Epithelial cell of prostate (primary cell): Measurements from ENCODE around the gene PRKCB.
"Not testable (repeated sequence)": the region's sequence is repeated elsewhere in the genome, so short reads cannot be mapped to it uniquely, and the experiment has no call there.

Experiments used
- DNase-seq: peaks from one replicate; pipeline ENCODE4 v3.0.0-alpha.2; 2011; ENCODE audit warnings: low read depth, low spot score
- H3K27ac ChIP-seq: fragments of 450-650 bp; 2 replicates; pipeline ENCODE4 v1.5.1; 2017; ENCODE audit warnings: mild to moderate bottlenecking

Gene PRKCB

DNA sequence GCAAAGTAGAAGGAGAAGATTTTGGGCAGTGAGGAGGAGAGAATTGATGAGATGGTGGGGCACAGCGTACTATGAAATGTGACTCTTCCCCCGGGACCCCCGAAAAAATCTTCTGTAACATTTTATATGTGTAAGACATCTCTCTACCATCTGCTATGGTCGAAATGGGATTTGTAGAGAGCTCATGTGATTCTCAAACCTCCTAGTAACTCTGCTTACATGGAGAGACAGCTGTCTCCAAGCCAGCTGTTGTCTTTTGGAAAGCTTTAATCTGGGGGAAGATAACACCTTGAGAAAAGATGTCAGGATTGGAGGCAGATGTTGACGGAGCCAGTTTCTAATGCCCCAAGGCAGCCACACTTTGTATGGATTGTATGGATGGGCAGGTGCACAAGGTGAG lies 94.1 kb downstream of the PRKCB start:
- H3K27ac ChIP-seq: no peak overlapping the region
- no peak for DNase-seq

- no peak for DNase-seq
Measured at GRCh38 chr16:23930791-23931190, 95.0 kb downstream of the PRKCB start.

GRCh38 chr16:23931199-23931598 lies 95.4 kb downstream of the PRKCB start:
- no peak for DNase-seq
- no peak overlapping the region for H3K27ac ChIP-seq

More at GRCh38 chr16:23930791-23931190, 95.0 kb downstream of the PRKCB start:
- H3K27ac ChIP-seq: no peak overlapping the region

- not testable (repeated sequence) for DNase-seq, H3K27ac ChIP-seq
Measured at GRCh38 chr16:23933650-23934049, 97.9 kb downstream of the PRKCB start.

- no peak for DNase-seq
- no peak overlapping the region for H3K27ac ChIP-seq
Measured at GRCh38 chr16:23934610-23935236, 98.9 kb downstream of the PRKCB start.

- DNase-seq: no peak
- no peak overlapping the region for H3K27ac ChIP-seq
Measured at GRCh38 chr16:23940111-23940510, 104.3 kb downstream of the PRKCB start.

DNA sequence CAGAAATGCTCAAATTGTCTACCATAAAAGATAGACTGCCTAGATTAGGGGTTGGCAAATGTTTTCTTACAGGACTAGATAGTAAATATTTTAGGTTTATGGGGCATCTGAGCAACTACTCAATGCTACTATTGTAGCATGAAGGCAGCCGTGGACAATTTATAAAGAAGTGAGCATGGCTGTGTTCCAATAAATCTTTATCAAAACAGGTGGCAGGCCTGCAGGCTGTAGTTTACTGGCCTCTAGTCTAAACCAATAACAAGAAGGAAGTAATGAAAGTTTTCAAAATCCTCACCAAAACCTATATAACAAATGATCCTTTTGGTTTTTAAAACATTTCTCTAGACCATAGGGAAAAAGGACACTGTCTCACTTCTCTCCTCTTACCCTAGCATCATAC lies 105.2 kb downstream of the PRKCB start:
- no peak for DNase-seq
- H3K27ac ChIP-seq: no peak overlapping the region

GRCh38 chr16:23941963-23942564 lies 106.3 kb downstream of the PRKCB start:
- no peak for DNase-seq
- no peak overlapping the region for H3K27ac ChIP-seq

DNA sequence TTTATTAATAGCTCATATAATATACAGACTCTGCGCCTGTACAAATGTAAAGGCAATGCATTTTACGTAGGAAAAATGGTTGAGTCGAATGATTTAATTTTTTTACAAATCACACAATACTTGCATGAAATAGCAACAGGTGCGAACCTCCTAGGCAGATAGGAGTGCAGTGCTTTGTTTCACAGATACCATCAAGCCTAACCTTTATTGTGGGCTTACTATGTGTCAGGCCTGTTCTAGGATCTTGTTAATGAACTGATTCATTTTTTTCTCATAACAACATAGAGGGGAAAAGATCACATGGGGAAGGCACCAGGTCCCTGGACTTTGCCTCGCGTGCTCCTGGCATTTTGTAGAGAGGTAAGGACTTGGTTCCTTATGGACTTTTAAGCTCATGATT lies 107.8 kb downstream of the PRKCB start:
- no peak for DNase-seq
- no peak overlapping the region for H3K27ac ChIP-seq

- no peak overlapping the region for H3K27ac ChIP-seq
- DNase-seq: no peak
Measured at GRCh38 chr16:23944381-23944780, 108.6 kb downstream of the PRKCB start.

DNA sequence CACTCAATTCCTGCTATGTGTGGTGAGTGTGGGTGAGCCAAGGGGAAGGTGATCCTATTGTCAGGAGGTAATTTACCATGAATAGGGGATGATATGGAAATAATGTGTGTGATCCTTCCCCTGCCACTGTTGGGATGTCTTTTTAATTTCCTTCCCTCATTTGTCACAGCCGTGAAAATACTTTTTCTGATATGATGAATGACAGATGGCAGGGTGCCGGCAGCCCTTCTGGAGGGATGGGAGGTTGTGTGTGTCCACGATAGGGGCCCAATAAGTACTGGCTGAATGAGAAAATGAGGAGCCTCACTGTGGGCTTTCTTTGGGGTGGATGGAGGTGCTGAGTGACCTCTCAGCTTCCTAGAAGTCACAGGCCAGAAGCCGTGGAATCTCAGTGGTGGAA lies 109.5 kb downstream of the PRKCB start:
- no peak for DNase-seq
- no peak overlapping the region for H3K27ac ChIP-seq

DNA sequence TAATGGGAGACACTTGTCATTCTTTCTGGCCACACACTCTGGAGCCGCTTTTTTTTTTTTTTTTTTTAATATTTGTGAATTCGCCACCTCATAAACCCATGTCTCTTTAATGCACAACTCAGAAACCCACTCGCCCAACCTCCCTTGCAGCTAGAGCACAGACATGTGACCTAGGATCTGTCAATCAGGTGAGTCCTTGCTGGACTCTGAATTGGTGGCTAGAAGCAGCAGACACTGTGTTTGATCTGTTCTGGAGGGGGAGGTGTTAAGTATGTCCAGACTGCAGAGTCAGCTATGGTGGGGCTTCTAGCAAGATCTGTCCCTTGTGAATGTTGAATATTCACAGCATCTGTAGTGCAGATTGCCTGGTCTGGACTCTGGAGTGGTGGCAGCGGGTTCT lies 112.1 kb downstream of the PRKCB start:
- H3K27ac ChIP-seq: no peak overlapping the region
- DNase-seq: no peak

GRCh38 chr16:23948949-23949411 lies 113.2 kb downstream of the PRKCB start:
- H3K27ac ChIP-seq: no peak overlapping the region
- DNase-seq: no peak

DNA sequence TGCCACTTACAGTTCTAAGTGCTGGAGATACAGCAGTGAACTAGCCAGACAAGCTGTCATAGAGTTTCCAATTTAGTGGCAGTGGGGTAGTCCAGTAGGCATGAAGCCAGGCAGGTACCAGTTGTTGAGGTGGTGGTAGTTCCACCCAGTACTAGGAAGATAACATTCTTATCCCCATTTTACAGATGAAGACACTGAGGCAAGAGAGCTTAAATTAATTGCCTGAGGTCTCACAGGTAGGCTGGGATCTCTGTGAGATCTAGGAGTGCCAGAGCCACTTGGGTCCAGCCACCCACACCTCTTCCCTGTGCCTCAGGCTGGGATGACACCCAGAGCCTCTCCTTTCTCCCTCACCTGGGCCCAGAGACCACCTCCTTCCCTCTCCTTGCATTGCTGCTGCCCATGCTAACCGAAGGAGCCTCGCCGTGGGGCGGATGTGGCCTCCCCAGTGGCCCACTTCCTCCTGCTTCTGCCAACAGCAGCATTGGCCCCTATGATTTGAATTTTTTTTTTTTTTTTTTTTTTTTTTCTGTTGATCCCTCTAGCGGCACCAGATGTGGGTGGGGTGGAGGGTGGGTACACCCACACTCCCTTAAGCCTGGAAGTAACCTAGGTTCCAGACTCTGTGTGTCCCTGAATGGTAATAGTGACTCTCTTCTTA lies 114.0 kb downstream of the PRKCB start:
- no peak for DNase-seq
- no peak overlapping the region for H3K27ac ChIP-seq

GRCh38 chr16:23950291-23950894 lies 114.6 kb downstream of the PRKCB start:
- H3K27ac ChIP-seq: no peak overlapping the region
- no peak for DNase-seq

GRCh38 chr16:23950898-23951297 lies 115.1 kb downstream of the PRKCB start:
- H3K27ac ChIP-seq: no peak overlapping the region
- no peak for DNase-seq

DNA sequence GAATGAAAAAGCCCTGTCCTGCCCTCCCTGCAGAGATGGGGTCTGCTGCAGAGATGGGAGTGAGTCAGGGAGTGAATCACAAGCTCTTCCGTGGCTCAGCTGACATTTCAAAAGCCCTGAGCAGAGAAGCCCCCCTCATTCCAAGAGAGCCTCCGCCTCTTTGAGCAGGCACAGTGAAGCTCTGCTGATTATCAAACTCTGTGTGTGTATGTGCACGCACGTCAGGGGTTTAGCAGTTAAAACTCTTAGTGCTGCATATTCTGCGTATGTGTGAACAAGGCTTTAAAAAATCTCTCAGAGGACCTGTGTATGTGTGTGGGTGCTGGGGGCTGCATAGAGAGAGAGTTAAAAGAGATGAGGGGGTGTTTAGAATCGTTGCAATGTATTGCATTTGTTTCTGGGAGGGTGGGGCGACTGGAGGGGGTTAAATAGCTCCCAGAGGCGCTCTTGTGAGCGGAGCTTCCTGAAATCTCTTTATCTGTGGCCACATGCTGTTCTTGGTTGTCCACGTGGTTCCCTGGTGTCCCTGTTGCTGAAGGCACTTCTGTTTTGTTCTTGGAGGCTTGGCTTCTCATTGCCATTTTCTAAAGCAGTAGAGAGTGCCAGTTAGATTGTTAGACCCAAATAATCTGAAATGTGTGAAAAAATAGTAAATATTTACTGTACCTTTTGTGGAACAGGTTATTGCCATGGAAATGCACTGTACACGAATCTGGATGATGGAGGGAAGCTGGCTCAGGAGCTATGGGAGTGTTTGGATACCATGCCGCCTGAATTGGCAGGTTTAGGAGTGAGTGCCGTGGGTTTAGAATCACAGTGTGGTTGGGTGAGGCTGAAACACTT lies 116.6 kb downstream of the PRKCB start:
- no peak overlapping the region for H3K27ac ChIP-seq
- no peak for DNase-seq

GRCh38 chr16:23952971-23953300 lies 117.2 kb downstream of the PRKCB start:
- H3K27ac ChIP-seq: no peak overlapping the region
- DNase-seq: no peak

DNA sequence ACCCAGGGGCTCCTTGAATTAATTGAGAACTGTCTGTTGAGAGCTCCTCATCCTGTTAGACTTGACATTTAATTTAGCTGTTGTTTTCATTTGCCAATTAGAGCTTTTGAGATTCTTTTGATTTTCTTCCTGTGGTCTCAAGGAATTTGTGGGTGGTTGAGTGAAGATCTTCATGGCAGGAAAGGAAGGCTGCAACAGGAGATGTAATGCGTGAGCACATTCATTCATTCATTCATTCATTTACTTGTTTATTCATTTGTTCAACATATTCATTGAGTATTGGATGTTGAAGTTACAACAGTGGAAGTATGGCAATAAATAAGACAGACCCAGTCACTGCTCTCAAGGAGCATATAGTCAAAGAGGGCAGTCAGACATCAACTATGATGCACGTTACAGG lies 117.7 kb downstream of the PRKCB start:
- DNase-seq: no peak
- no peak overlapping the region for H3K27ac ChIP-seq

- no peak overlapping the region for H3K27ac ChIP-seq
- DNase-seq: no peak
Measured at GRCh38 chr16:23955088-23955487, 119.3 kb downstream of the PRKCB start.

- DNase-seq: no peak
- no peak overlapping the region for H3K27ac ChIP-seq
Measured at GRCh38 chr16:23957287-23957686, 121.5 kb downstream of the PRKCB start.
